GM12878 (cell line): ENCODE data around the gene ARL4C. TPM values are rescaled to one million over a fixed set of nuclear protein-coding genes. Genes with fewer than 3 reads are reported as not detected.

Experiments
- ATAC-seq: fragments of 200-7000 bp; cut with Tn5 transposase; 3 replicates; pipeline ENCODE4 v1.9.1; 2020; ENCODE audit warnings: mild to moderate bottlenecking, moderate library complexity
- BruUV-seq: library from RNA; stranded (reverse); fragments of 400-500 nt; replicated peaks from 2 replicates; lab custom pipeline; 2021; lab: Mats Ljungman, UMichigan
- CTCF ChIA-PET: fragments of 300-600 bp; sonication (Branson Sonifier 250); formaldehyde crosslinking; extraction: SDS; loops from one replicate; lab custom pipeline; 2021; ENCODE audit warnings: inconsistent platforms; lab: Yijun Ruan, JAX
- POLR2A ChIA-PET: fragments of 350-600 bp; formaldehyde crosslinking; extraction: SDS; loops from one replicate; lab custom pipeline; 2021; ENCODE audit warnings: inconsistent platforms; lab: Charles Lee
- RAD21 ChIA-PET: fragments of 300-600 bp; sonication (Branson Sonifier 250); formaldehyde crosslinking; loops from one replicate; lab custom pipeline; 2023; ENCODE audit warnings: antibody characterized with exemption; ENCODE audit not compliant: unreplicated experiment; lab: Charles Lee
- SMC1A ChIA-PET: fragments of 300-600 bp; sonication (Branson Sonifier 250); formaldehyde crosslinking; loops from one replicate; lab custom pipeline; 2023; ENCODE audit not compliant: unreplicated experiment, uncharacterized antibody; lab: Charles Lee
- DNase-seq: peaks from one replicate; pipeline ENCODE4 v3.0.0-alpha.2; 2011; ENCODE audit warnings: low read depth, low spot score
- FAIRE-seq: peaks from 3 replicates; lab custom pipeline; 2011; peaks lifted over from hg19 to GRCh38; lab: Jason Lieb, UNC
- H2AFZ ChIP-seq: 2 replicates; pipeline ENCODE4 v1.6.0; 2011; ENCODE audit warnings: low read depth, low read length, control low read depth; ENCODE audit not compliant: control insufficient read depth
- H3K27ac ChIP-seq: 2 replicates; pipeline ENCODE4 v1.5.1; 2011; ENCODE audit warnings: control low read depth; ENCODE audit not compliant: control insufficient read depth, insufficient read depth
- H3K27me3 ChIP-seq, 2 experiments: replicated peaks in 1 of 2; 2 replicates each; pipeline versions ENCODE4 v1.6.0 to v1.6.1; 2011; ENCODE audit warnings: low read length in 1 of 2; ENCODE audit not compliant: control insufficient read depth in 2 of 2, insufficient read depth in 2 of 2
- H3K36me3 ChIP-seq, 2 experiments: 2 replicates each; pipeline ENCODE4 v1.5.1; 2011; ENCODE audit warnings: low read length in 1 of 2; ENCODE audit not compliant: control insufficient read depth in 2 of 2, insufficient read depth in 2 of 2
- H3K4me1 ChIP-seq: 2 replicates; pipeline ENCODE4 v1.6.1; 2011; ENCODE audit warnings: mild to moderate bottlenecking, low read length, moderate library complexity, mixed read lengths; ENCODE audit not compliant: control insufficient read depth, insufficient read depth
- H3K4me2 ChIP-seq: 2 replicates; pipeline ENCODE4 v1.6.0; 2011; ENCODE audit warnings: control low read depth; ENCODE audit not compliant: control insufficient read depth, insufficient read depth
- H3K4me3 ChIP-seq: fragments of 200-600 bp; sonication (generic); 2 replicates; pipeline ENCODE4 v1.5.1; 2016
- H3K79me2 ChIP-seq: 2 replicates; pipeline ENCODE4 v1.6.0; 2011; ENCODE audit warnings: low read length; ENCODE audit not compliant: control insufficient read depth, insufficient read depth
- H3K9ac ChIP-seq: 2 replicates; pipeline ENCODE4 v1.8.0; 2011; ENCODE audit warnings: low read length, control low read depth, mixed read lengths; ENCODE audit not compliant: control insufficient read depth, insufficient read depth
- H3K9me3 ChIP-seq: replicated peaks from 3 replicates; pipeline ENCODE4 v1.5.1; 2011; ENCODE audit warnings: mild to moderate bottlenecking, low read length; ENCODE audit not compliant: control insufficient read depth, insufficient read depth
- H4K20me1 ChIP-seq: 2 replicates; pipeline ENCODE4 v1.6.0; 2011; ENCODE audit not compliant: control insufficient read depth, insufficient read depth
- BACH1 ChIP-seq: fragments of 450-650 bp; IDR thresholded peaks from 2 replicates; pipeline ENCODE4 v1.6.1; 2017; ENCODE audit warnings: mild to moderate bottlenecking, borderline replicate concordance
- CBX3 ChIP-seq: fragments of 200-600 bp; sonication (generic); IDR thresholded peaks from 2 replicates; pipeline ENCODE4 v1.6.1; 2016; ENCODE audit warnings: low read depth, borderline replicate concordance
- KAT2A ChIP-seq: conservative IDR thresholded peaks from 2 replicates; pipeline ENCODE4 v1.6.1; 2011; ENCODE audit warnings: low read depth, low read length; ENCODE audit not compliant: control insufficient read depth
- KDM1A ChIP-seq: fragments of 200-600 bp; sonication (generic); IDR thresholded peaks from 2 replicates; pipeline ENCODE4 v1.6.1; 2016; ENCODE audit warnings: borderline replicate concordance
- MYB ChIP-seq: fragments of 150-350 bp; IDR thresholded peaks from 2 replicates; pipeline ENCODE4 v1.6.1; 2014; ENCODE audit warnings: mild to moderate bottlenecking, low read depth, low read length, borderline replicate concordance
- NBN ChIP-seq: fragments of 450-650 bp; IDR thresholded peaks from 2 replicates; pipeline ENCODE4 v1.6.1; 2016
- STAT3 ChIP-seq: IDR thresholded peaks from 2 replicates; pipeline ENCODE4 v1.6.1; 2011; ENCODE audit warnings: low read depth, low read length, improper control_type of control experiment
- TAF1 ChIP-seq: IDR thresholded peaks from 2 replicates; pipeline ENCODE4 v1.6.1; 2011; ENCODE audit warnings: mild to moderate bottlenecking, low read depth, low read length, borderline replicate concordance
- TCF3 ChIP-seq: IDR thresholded peaks from 2 replicates; pipeline ENCODE4 v1.6.1; 2012; ENCODE audit warnings: low read depth, mild to moderate bottlenecking, low read length, borderline replicate concordance; ENCODE audit not compliant: insufficient read depth
- ZNF384 ChIP-seq: IDR thresholded peaks from 2 replicates; pipeline ENCODE4 v1.6.1; 2012; ENCODE audit warnings: low read depth, mild to moderate bottlenecking, low read length, improper control_type of control experiment, borderline replicate concordance
- ZNF622 ChIP-seq: fragments of 450-650 bp; IDR thresholded peaks from 2 replicates; pipeline ENCODE4 v1.6.1; 2017; ENCODE audit warnings: mild to moderate bottlenecking, inconsistent platforms
- WGBS: methylation state at CpG from one replicate; pipeline ENCODE4 v1.1.6; 2016; ENCODE audit warnings: low lambda C conversion rate; ENCODE audit not compliant: insufficient replicate concordance, insufficient coverage; ENCODE audit errors: missing lambda C conversion rate; 5-methylcytosine and 5-hydroxymethylcytosine counted together
- in situ Hi-C: fragments of 300-500 bp; cut with MboI; formaldehyde crosslinking; loops from 9 replicates; pipeline ENCODE4 v1.14.3; 2018; ENCODE audit warnings: mixed read lengths
- intact Hi-C: fragments of 100-400 bp; cut with micrococcal nuclease; formaldehyde crosslinking; loops from one replicate; pipeline ENCODE4 v1.14.2; 2022; ENCODE audit not compliant: unreplicated experiment
- polyA plus RNA-seq, 11 experiments: library from polyadenylated mRNA; depleted of rRNA in 4 of 11; unstranded in 6 of 11; stranded (reverse) in 5 of 11; fragments of >200 nt; fragmentation: Nextera tagmentation in 4 of 11; fragmentation: Illumina TruSeq in 1 of 11; extraction: Ambion mirVana in 4 of 11; extraction: Trizol in 1 of 11; gene quantifications; 1 replicate in 1 of 11; 2 replicates in 10 of 11; pipeline versions ENCODE4 v1.2.1 to v1.2.3, GENCODE V29; 2011 to 2016; ENCODE audit warnings: inconsistent platforms in 2 of 11, missing spikeins in 2 of 11, low read depth in 1 of 11
- total RNA-seq, 4 experiments: library from RNA; depleted of rRNA in 3 of 4; stranded (reverse); fragments of >200 nt in 3 of 4; fragmentation: Illumina TruSeq in 1 of 4; extraction: Trizol in 1 of 4; gene quantifications; 2 replicates each; pipeline versions ENCODE4 v1.2.1 to v1.2.3, GENCODE V29; 2013 to 2021
- TF ChIP-seq, protein P1 (sequence below): fragments of 450-650 bp; IDR thresholded peaks from 2 replicates; pipeline ENCODE4 v1.6.1; 2016; ENCODE audit warnings: mild to moderate bottlenecking
- TF ChIP-seq, protein P2 (sequence below): IDR thresholded peaks from 2 replicates; pipeline ENCODE4 v1.6.1; 2011; ENCODE audit warnings: borderline replicate concordance, low read depth, mild to moderate bottlenecking, moderate library complexity, low read length; ENCODE audit not compliant: insufficient read depth, poor library complexity, severe bottlenecking
- TF ChIP-seq, protein P3 (sequence below): IDR thresholded peaks from 2 replicates; pipeline ENCODE4 v1.6.1; 2012; ENCODE audit warnings: mild to moderate bottlenecking, low read depth, low read length
- TF ChIP-seq, protein P4 (sequence below): fragments of 450-650 bp; IDR thresholded peaks from 2 replicates; pipeline ENCODE4 v1.6.1; 2017; ENCODE audit warnings: mild to moderate bottlenecking, low read depth, inconsistent platforms; ENCODE audit not compliant: poor library complexity, severe bottlenecking

Gene ARL4C
- total and polyA plus RNA-seq, 10 of the 15 experiments (the other 5 are each of a cell fraction or from before 2014, with no cell fraction given): 0.03 to 0.72 (median 0.06) TPM; not detected in 4

DNA sequence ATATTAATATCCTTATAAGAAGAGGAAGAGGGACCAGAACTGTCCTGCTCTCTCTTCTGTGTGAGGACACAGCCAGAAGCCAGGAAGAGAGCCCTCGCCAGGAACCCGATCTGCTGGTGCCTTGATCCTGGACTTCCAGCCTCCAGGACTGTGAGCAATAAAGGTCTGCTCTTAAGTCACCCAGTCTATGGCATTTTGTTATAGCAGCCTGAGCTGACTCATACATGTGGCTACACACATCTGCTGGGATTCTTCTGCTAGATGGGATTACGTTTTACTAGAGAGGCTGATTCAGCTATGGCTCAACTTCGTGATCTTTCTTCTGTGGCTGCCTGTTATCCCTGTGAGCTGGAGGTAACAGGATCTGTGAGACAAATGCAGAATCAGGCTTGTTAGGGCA, 29.6 kb downstream of the ARL4C start:
- SMC1A ChIA-PET: no interaction called here
- Histone ChIP-seq H3K27me3 (no peaks in the 10 kb centered on the region; a peak in 1 of 4 replicates), H3K4me3 (no peak overlapping the region), H2AFZ (no peak overlapping the region), H4K20me1 (no peaks in the 10 kb centered on the region), H3K9ac (no peak overlapping the region), H3K27ac (no peak overlapping the region), H3K4me1 (no peaks in the 10 kb centered on the region), H3K79me2 (no peaks in the 10 kb centered on the region), H3K36me3 (no peaks in the 10 kb centered on the region), H3K9me3 (no peaks in the 10 kb centered on the region), H3K4me2 (no peak overlapping the region)
- no peak for ATAC-seq
- BruUV-seq: no TSS peak
- FAIRE-seq: no peak
- DNase-seq: no peak
- TF ChIP-seq BACH1 (no peak), CBX3 (no peak), KAT2A (no peak), TCF3 (no peak), STAT3 (no peak), NBN (no peak), KDM1A (no peak), TAF1 (no peak), MYB (no peak), ZNF622 (no peak), ZNF384 (no peak)
- TF ChIP-seq, protein P1, sequence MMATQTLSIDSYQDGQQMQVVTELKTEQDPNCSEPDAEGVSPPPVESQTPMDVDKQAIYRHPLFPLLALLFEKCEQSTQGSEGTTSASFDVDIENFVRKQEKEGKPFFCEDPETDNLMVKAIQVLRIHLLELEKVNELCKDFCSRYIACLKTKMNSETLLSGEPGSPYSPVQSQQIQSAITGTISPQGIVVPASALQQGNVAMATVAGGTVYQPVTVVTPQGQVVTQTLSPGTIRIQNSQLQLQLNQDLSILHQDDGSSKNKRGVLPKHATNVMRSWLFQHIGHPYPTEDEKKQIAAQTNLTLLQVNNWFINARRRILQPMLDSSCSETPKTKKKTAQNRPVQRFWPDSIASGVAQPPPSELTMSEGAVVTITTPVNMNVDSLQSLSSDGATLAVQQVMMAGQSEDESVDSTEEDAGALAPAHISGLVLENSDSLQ: no peak
- TF ChIP-seq, protein P2, sequence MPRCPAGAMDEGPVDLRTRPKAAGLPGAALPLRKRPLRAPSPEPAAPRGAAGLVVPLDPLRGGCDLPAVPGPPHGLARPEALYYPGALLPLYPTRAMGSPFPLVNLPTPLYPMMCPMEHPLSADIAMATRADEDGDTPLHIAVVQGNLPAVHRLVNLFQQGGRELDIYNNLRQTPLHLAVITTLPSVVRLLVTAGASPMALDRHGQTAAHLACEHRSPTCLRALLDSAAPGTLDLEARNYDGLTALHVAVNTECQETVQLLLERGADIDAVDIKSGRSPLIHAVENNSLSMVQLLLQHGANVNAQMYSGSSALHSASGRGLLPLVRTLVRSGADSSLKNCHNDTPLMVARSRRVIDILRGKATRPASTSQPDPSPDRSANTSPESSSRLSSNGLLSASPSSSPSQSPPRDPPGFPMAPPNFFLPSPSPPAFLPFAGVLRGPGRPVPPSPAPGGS: no peak
- TF ChIP-seq, protein P3, sequence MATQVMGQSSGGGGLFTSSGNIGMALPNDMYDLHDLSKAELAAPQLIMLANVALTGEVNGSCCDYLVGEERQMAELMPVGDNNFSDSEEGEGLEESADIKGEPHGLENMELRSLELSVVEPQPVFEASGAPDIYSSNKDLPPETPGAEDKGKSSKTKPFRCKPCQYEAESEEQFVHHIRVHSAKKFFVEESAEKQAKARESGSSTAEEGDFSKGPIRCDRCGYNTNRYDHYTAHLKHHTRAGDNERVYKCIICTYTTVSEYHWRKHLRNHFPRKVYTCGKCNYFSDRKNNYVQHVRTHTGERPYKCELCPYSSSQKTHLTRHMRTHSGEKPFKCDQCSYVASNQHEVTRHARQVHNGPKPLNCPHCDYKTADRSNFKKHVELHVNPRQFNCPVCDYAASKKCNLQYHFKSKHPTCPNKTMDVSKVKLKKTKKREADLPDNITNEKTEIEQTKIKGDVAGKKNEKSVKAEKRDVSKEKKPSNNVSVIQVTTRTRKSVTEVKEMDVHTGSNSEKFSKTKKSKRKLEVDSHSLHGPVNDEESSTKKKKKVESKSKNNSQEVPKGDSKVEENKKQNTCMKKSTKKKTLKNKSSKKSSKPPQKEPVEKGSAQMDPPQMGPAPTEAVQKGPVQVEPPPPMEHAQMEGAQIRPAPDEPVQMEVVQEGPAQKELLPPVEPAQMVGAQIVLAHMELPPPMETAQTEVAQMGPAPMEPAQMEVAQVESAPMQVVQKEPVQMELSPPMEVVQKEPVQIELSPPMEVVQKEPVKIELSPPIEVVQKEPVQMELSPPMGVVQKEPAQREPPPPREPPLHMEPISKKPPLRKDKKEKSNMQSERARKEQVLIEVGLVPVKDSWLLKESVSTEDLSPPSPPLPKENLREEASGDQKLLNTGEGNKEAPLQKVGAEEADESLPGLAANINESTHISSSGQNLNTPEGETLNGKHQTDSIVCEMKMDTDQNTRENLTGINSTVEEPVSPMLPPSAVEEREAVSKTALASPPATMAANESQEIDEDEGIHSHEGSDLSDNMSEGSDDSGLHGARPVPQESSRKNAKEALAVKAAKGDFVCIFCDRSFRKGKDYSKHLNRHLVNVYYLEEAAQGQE: no peak
- TF ChIP-seq, protein P4, sequence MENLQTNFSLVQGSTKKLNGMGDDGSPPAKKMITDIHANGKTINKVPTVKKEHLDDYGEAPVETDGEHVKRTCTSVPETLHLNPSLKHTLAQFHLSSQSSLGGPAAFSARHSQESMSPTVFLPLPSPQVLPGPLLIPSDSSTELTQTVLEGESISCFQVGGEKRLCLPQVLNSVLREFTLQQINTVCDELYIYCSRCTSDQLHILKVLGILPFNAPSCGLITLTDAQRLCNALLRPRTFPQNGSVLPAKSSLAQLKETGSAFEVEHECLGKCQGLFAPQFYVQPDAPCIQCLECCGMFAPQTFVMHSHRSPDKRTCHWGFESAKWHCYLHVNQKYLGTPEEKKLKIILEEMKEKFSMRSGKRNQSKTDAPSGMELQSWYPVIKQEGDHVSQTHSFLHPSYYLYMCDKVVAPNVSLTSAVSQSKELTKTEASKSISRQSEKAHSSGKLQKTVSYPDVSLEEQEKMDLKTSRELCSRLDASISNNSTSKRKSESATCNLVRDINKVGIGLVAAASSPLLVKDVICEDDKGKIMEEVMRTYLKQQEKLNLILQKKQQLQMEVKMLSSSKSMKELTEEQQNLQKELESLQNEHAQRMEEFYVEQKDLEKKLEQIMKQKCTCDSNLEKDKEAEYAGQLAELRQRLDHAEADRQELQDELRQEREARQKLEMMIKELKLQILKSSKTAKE: no peak
- in situ Hi-C loops: no loop called here
- intact Hi-C loops: no loop called here
- POLR2A ChIA-PET: no interaction called here
- CTCF ChIA-PET: interaction anchor here (0.7 kb wide), 1 partner anchor 16 kb away, joined by 3 read pairs; no protein-coding TSS in a partner anchor
- RAD21 ChIA-PET: no interaction called here
- 60% methylated on average over 4 of the region's 4 CpGs for WGBS
